Globus pallidus (tissue), 1 donor: Measurements from ENCODE around the gene UGT3A1.
"Not testable (repeated sequence)": the region's sequence is repeated elsewhere in the genome, so short reads cannot be mapped to it uniquely, and the experiment has no call there.

Source experiments
- DNase-seq: peaks from one replicate; pipeline ENCODE4 v3.0.0-alpha.2; 2015; ENCODE audit warnings: low spot score

Gene UGT3A1

GRCh38 chr5:35987776-35988175 lies 3.4 kb downstream of the UGT3A1 start:
- no peak for DNase-seq

DNA sequence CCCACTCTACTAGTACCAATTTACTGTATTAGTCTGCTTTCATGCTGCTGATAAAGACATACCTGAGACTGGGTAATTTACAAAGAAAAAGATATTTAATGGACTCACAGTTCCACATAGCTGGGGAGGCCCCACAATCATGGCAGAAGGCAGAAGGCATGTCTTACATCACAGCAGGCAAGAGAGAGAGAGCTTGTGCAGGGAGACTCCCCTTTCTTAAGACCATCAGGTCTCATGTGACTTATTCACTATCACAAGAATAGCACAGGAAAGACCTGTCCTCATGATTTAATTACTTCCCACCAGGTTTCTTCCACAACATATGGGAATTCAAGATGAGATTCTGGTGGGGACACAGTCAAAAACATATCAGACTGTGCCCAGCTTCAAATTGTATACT lies 11.5 kb downstream of the UGT3A1 start:
- no peak for DNase-seq

DNA sequence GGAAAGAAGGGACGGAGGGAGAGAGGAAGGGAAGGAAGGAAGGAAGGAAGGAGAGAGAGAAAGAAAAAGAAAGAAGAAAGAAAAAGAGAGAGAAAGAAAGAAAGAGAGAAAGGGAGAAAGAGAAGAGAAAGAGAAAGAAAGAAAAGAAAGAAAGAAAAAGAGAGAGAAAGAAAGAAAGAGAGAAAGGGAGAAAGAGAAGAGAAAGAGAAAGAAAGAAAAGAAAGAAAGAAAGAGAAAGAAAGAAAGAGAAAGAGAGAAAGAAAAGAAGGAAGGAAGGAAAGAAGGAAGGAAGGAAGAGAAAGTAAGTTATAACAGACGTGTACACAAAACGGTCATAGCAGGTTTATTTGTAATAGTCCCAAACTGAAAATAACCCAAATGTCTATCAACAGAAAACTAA lies 14.3 kb downstream of the UGT3A1 start:
- DNase-seq, result not testable (repeated sequence)

DNA sequence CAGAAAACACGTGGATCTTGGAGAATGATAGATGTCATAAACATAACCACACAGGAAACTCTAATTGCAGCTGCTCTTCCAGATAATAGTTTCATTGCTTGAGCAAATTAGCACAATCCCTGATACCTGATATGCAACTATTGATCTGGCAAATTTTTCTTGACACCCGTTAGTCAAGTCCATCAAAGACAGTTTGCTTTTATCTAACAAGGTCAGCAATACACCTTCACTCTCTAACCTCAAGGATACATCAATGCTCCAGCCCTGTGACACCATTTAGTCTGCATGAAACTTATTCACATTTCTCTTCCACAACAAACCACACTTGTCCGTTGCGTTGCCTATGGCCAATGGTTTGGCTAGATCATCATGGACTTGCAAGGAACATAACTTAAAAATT lies 16.6 kb downstream of the UGT3A1 start:
- DNase-seq, result no peak

- DNase-seq, result no peak
Measured at GRCh38 chr5:35971878-35972210, 19.3 kb downstream of the UGT3A1 start.

DNA sequence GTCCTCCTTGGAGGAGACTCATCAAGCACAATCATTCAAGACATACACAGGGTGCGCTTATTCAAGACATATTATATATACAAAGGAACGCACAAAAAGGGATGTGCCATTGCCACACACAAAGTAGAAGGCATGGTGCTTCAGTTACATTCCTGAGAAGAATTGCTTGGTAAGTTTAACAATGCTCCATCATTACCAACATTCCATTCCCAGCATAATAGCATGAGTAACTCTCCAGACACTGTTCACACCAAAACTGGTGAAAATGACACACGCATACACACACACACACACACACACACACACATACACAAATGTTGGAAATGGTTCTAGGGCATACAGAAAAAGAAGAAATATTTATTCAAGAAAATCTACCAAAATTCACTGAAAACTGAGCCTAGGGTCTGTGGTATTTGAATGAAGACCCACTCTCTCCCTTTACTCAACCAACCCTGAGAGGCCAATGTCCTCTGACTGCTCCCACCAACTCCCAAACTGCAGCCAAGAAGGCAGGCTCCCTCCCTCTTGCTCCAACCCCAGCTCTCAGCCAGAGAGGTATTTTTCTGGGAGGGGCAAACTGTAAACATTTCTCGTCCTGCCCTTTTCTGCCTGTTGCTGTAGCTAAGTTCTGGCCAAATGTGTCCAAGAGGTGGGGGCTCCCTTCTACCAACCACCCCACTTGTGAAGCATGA lies 19.9 kb downstream of the UGT3A1 start:
- no peak for DNase-seq

DNA sequence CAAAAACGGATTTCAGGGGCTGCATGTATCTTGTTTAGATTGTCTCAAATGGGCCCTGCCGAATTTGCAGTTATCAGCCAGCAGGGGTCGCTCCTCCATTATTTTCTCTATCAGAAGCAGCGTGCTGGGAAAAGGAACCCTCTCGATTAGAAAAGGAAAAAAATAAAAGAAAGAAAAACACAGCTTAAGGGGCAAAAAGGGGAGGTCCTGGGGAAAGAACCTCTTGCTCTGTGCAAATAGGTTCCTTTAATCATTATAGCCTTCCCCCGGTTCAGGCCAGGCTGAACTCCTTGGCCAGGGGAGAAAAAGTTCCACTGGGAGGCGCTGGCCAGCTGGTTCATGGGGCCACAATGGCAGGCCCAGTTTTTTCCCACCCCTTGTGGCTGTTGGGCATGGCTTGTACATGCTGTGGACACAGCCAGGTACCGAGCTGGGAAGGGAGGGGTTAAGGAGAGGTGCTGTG lies 27.8 kb downstream of the UGT3A1 start:
- no peak for DNase-seq

DNA sequence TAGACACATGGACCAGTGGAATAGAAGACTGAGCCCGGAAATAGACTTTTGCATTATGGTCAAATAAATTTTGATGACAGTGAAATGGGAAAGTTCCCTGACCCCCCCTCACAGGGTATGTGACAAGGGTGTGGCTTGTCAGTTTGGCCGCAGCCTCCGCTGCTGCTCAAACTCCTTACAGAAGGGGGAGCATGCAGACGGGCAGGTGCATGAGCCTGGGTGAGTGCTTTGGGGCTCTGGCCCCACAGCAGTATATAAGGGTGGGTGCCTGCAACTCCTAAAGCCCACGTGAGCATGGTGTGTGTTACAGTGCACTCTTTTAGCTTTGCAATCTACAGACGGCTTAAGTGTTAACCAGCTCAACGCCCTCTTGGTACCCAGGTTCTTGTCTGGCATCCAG lies 30.9 kb downstream of the UGT3A1 start:
- DNase-seq, result no peak

DNA sequence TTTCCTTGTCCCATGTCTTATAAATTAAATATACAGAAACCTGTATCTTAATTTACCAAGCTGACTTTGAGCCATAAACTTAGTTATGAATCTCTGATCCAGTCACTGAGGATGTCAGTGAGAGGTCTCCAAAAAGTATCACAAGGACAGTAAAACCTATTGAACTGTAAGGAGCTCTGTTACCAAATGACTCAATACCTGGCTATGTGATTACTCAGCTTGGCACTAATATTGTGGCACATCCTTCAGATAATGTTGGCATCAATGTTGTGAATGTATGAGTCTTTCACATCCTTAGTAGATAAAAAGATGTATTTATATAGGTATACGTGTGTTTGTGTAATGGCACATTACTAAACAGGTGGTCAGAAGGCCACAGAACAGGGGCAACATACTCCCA lies 34.8 kb downstream of the UGT3A1 start:
- DNase-seq, result no peak

DNA sequence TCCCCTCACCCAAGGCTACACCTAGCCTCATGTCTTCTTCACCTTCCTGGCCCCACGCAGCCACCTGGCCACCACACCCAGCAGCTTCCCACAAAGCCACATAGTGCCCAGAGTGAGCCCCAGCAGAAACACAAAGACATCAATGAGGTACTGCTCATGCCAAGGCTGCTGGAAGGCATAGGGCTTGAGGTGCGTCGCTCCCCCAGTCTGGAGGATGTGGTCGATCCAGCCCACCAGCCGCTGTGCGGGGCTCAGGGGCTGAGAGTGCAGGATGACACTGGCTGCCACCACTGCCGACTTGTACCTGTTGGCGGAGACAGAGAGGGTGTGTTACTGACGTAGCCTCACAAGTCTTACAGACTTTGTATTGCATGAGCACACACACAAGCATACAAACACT lies 37.0 kb downstream of the UGT3A1 start:
- no peak for DNase-seq

- DNase-seq, result no peak
Measured at GRCh38 chr5:35947085-35947484, 44.1 kb downstream of the UGT3A1 start.

GRCh38 chr5:35939639-35940038 lies 51.6 kb downstream of the UGT3A1 start:
- DNase-seq, result no peak

- no peak for DNase-seq
Measured at GRCh38 chr5:35938568-35939227, 52.5 kb downstream of the UGT3A1 start, which contains the start of gene CAPSL. TSS of gene CAPSL (minus strand) at chr5:35938622. CDS start at chr5:35921120, 17,502 bp downstream.

DNA sequence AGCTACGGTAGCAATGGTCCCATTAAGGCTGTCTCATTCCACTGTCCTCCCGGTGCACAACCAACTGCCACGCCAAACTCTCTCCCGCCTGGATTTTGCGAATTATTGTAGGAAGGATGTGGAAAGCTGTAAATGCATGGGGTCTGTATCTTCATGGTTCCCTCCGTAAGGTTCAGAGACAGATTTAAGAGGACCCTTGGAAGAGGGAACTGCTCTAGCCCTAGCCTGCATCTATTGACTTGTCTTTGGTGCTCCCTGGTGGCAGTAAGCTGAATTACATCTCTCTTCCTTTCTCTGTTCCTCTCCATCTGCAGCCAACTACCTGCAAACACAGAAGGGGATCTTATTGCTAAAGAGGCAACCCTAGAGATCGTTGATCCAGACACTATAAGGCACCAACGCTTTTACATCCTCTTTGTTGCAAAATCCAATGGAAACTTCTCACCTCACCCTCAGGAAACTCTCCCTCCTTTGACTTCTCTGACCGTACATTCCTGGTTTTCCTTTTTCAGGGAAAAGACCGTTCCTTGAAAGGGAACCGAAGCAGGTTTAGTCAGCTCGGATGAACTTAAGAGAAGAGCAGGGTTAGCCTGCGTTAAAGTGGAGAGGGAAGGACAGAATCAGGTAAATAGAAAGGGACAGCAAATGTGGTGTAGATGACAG lies 64.7 kb downstream of the UGT3A1 start:
- peak; percentile 50 for DNase-seq

- DNase-seq, result peak; percentile 59
Measured at GRCh38 chr5:35924950-35925722, 66.1 kb downstream of the UGT3A1 start.

GRCh38 chr5:35924122-35924949 lies 66.9 kb downstream of the UGT3A1 start:
- no peak for DNase-seq

- no peak for DNase-seq
Measured at GRCh38 chr5:35922468-35922867, 68.7 kb downstream of the UGT3A1 start.

GRCh38 chr5:35921930-35922329 lies 69.3 kb downstream of the UGT3A1 start:
- DNase-seq, result no peak

- DNase-seq, result no peak
Measured at GRCh38 chr5:35920890-35921289, 70.3 kb downstream of the UGT3A1 start.

DNA sequence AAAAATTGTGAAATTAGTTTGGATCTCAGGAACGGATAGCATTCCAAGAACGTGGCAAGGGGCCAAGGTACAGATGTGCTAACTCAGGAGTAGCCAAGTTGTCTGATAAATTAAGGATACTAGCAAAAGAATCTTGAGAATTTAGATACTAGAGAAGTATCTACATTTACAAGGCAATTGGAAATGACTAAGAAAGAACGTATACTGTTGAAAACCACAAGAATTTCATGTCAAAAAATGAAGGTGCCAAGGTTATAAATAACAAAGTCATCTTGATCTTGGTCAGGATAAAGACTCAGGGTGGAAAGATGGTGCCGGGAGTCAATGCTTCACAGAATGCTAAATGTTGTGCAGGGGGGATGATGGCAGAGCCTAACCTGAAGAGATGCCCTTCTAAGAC lies 72.0 kb downstream of the UGT3A1 start:
- no peak for DNase-seq

DNA sequence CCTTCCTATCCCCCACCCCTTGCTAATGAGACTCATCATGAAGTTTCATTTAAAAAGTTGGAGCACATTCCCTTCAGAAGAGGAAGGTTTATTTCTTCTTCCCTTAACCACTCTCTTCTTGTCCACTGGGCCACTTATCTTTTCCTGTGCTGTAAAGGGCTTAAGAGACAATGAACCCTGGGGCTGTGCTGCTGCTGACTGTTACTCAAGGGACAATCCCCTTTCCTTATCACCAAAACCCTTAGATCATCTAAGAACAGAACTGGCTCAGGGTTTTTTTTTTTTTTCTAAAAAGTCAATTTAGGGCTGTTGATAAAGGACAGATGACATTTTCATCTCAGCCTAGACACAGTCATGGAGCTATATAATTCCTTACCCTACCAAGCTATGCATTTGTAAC lies 82.4 kb downstream of the UGT3A1 start:
- DNase-seq, result no peak

- DNase-seq, result no peak
Measured at GRCh38 chr5:35908228-35908627, 83.0 kb downstream of the UGT3A1 start.
